ENCODE data around the gene PPP1R13B. TPM values are rescaled to one million over a fixed set of nuclear protein-coding genes. Genes with fewer than 3 reads are reported as not detected.

The PPP1R13B gene
- total RNA-seq, 1 donor from 2014 or later: 10.1 TPM

DNA sequence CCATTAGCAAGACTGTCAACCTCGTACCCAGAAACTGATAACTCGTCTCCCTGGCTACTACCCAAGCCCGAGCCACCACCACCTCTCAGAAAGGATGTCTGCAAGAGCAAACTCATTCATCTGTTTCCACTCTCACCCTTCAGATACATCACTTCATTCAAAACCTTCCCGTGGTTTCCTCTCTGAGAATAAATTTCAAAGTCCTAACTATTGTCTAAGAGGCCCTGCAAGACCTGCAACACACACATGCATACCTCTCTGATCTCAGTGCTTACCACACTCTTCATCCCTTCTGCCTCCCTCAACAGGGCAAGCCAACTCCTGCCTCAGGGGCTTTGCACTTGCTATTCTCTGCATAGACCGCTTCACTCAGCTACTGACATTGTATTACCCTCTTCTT, 40.6 kb downstream of the PPP1R13B start:
- H3K4me3 Mint-ChIP-seq (ENCODE audit: unreplicated experiment): no peak overlapping the region
- no peaks in the 10 kb centered on the region for H3K9me3 Mint-ChIP-seq (ENCODE audit: low read depth)
- H3K4me1 Mint-ChIP-seq (ENCODE audit: low read depth): peaks cover 14% of the 10 kb centered on the region
- H3K36me3 Mint-ChIP-seq (ENCODE audit: low read depth): no peaks in the 10 kb centered on the region
- no peaks in the 10 kb centered on the region for H3K27me3 Mint-ChIP-seq (ENCODE audit: low read depth)
- TF ChIP-seq CTCF (IDR thresholded peaks at IDR 0.05): no peak
- H3K27ac Mint-ChIP-seq (ENCODE audit: unreplicated experiment): no peak overlapping the region
- DNase-seq (ENCODE audit: low spot score): no peak

DNA sequence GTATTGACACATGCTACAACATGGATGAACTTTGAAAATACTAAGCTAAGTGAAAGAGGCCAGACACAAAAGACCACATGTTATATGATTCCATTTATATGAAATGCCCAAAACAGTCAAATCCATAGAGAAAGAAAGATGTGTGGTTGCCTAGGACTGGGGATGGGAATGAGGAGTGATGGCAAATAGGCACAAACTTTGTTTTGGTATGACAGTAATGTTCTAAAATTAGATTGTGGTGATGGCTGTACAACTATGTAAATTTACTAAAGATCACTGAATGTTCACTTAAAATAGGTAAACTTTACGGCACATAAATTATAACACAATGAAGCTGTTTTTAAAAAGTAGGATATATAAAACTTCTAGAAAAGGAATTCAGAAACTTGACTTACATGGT, 41.7 kb downstream of the PPP1R13B start:
- Mint-ChIP-seq H3K9me3 (ENCODE audit: low read depth) (no peaks in the 10 kb centered on the region), H3K36me3 (ENCODE audit: low read depth) (no peaks in the 10 kb centered on the region), H3K27me3 (ENCODE audit: low read depth) (no peaks in the 10 kb centered on the region), H3K4me3 (ENCODE audit: unreplicated experiment) (no peak overlapping the region), H3K4me1 (ENCODE audit: low read depth) (peaks cover 18% of the 10 kb centered on the region), H3K27ac (ENCODE audit: unreplicated experiment) (no peak overlapping the region)
- no peak for DNase-seq (ENCODE audit: low spot score)
- TF ChIP-seq CTCF (IDR thresholded peaks at IDR 0.05): no peak

DNA sequence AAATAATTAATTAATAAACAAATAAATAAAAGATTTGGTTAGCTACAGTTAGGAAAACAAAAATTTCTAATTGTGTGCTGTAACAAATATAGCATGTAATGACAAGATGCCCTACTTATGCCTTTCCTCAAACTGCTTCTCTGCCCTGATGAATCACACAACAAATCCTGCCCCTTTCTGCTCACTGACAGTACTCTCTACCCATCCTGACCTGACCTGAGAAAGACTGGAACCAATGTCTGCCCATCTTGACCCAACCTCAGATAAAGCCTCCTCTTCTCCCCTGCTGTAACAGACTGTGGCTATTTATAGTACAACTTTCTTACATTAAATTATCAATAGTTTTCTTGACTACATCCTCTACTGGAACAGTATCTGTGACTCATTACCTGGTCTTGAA, 43.7 kb downstream of the PPP1R13B start:
- H3K36me3 Mint-ChIP-seq (ENCODE audit: low read depth): no peaks in the 10 kb centered on the region
- no peak overlapping the region for H3K27ac Mint-ChIP-seq (ENCODE audit: unreplicated experiment)
- no peaks in the 10 kb centered on the region for H3K9me3 Mint-ChIP-seq (ENCODE audit: low read depth)
- no peak overlapping the region for H3K4me3 Mint-ChIP-seq (ENCODE audit: unreplicated experiment)
- TF ChIP-seq CTCF (IDR thresholded peaks at IDR 0.05): no peak
- peaks cover 18% of the 10 kb centered on the region for H3K4me1 Mint-ChIP-seq (ENCODE audit: low read depth)
- H3K27me3 Mint-ChIP-seq (ENCODE audit: low read depth): no peaks in the 10 kb centered on the region
- no peak for DNase-seq (ENCODE audit: low spot score)

DNA sequence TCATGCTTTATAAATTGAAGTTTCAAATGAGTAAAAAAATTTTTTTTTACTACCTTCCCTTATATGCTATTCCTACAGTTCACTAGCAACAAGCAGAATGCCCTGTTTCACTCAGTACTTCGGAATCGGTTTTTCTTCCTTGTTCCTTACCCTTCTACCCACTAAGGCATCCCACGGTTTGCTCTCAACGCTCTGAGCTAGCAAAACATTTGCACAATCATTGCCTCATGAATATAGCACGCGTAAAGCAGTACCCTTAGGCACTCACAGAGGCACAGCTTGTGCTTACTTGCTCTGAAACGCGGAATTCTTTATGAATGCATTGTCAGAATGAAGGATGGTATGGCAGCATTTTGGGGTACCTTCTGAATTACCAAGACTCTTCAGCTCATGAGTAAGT, 45.0 kb downstream of the PPP1R13B start:
- H3K4me3 Mint-ChIP-seq (ENCODE audit: unreplicated experiment): no peak overlapping the region
- no peak for TF ChIP-seq CTCF (IDR thresholded peaks at IDR 0.05)
- H3K4me1 Mint-ChIP-seq (ENCODE audit: low read depth): peaks cover 18% of the 10 kb centered on the region
- no peaks in the 10 kb centered on the region for H3K27me3 Mint-ChIP-seq (ENCODE audit: low read depth)
- H3K36me3 Mint-ChIP-seq (ENCODE audit: low read depth): no peaks in the 10 kb centered on the region
- no peak overlapping the region for H3K27ac Mint-ChIP-seq (ENCODE audit: unreplicated experiment)
- no peak for DNase-seq (ENCODE audit: low spot score)
- H3K9me3 Mint-ChIP-seq (ENCODE audit: low read depth): no peaks in the 10 kb centered on the region

DNA sequence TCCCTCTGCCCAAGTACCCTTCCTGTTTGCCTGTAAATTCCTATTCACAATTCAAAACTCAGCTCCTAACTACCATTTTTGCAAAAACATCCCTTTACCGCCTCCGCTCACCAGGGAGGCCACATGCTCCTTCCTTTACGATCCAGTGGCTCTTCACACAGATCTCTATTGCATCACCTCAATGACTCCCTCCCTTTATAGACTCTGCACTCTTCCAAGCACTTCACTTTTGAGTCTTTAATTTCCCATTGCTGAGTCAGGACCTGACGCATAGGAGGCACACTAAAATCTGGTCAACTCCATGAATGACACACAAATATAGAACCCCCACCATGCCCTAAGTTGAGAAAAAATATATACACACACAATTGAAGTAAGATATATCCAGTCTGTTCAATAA, 45.9 kb downstream of the PPP1R13B start:
- Mint-ChIP-seq H3K9me3 (ENCODE audit: low read depth) (no peaks in the 10 kb centered on the region), H3K4me3 (ENCODE audit: unreplicated experiment) (no peak overlapping the region), H3K27ac (ENCODE audit: unreplicated experiment) (no peak overlapping the region), H3K36me3 (ENCODE audit: low read depth) (no peaks in the 10 kb centered on the region), H3K27me3 (ENCODE audit: low read depth) (no peaks in the 10 kb centered on the region), H3K4me1 (ENCODE audit: low read depth) (peaks cover 18% of the 10 kb centered on the region)
- TF ChIP-seq CTCF (IDR thresholded peaks at IDR 0.05): no peak
- DNase-seq (ENCODE audit: low spot score): no peak
